HCT116 (cell line): ENCODE data around the gene PAIP1.

ENCODE experiments used
- CBX3 ChIP-seq: IDR thresholded peaks from 2 replicates; pipeline ENCODE4 v1.6.1; 2012; ENCODE audit warnings: low read depth
- EGR1 ChIP-seq: IDR thresholded peaks from 2 replicates; pipeline ENCODE4 v1.6.1; 2012; ENCODE audit warnings: low read depth
- EZH2phosphoT487 ChIP-seq: fragments of 200-600 bp; IDR thresholded peaks from 2 replicates; pipeline ENCODE4 v1.6.1; 2018; ENCODE audit warnings: antibody characterized with exemption, borderline replicate concordance
- JUND ChIP-seq: IDR thresholded peaks from 2 replicates; pipeline ENCODE4 v1.6.1; 2012
- POLR2A ChIP-seq: IDR thresholded peaks from 2 replicates; pipeline ENCODE4 v1.7.0; 2011; ENCODE audit warnings: borderline replicate concordance; ENCODE audit not compliant: insufficient read depth, insufficient read length; ENCODE audit errors: extremely low read depth
- RAD21 ChIP-seq: IDR thresholded peaks from 2 replicates; pipeline ENCODE4 v1.6.1; 2012; ENCODE audit warnings: low read depth, mild to moderate bottlenecking
- TCF7L2 ChIP-seq: IDR thresholded peaks from 2 replicates; pipeline ENCODE4 v1.7.0; 2011; ENCODE audit warnings: borderline replicate concordance, inconsistent platforms; ENCODE audit not compliant: insufficient read depth, insufficient read length; ENCODE audit errors: extremely low read depth
- ZNF274 ChIP-seq: fragments of 200-500 bp; sonication (Bioruptor generic); IDR thresholded peaks from 2 replicates; pipeline ENCODE4 v1.6.1; 2014; ENCODE audit warnings: mild to moderate bottlenecking, low read depth, low read length, inconsistent platforms
- TF ChIP-seq, protein P1 (sequence below), 3 experiments: fragments of 200-600 bp in 1 of 3; sonication (generic) in 1 of 3; IDR thresholded peaks in 2 of 3; conservative IDR thresholded peaks in 1 of 3; 2 replicates each; pipeline ENCODE4 v1.5.1; 2012 to 2017; ENCODE audit warnings: low read depth in 2 of 3, low read length in 2 of 3, antibody characterized with exemption in 1 of 3, borderline replicate concordance in 1 of 3, control low read depth in 1 of 3, mild to moderate bottlenecking in 1 of 3, mixed read lengths in 1 of 3, mixed run types in 1 of 3, moderate library complexity in 1 of 3; ENCODE audit not compliant: insufficient read depth in 1 of 3
- TF ChIP-seq, protein P2 (sequence below): IDR thresholded peaks from 2 replicates; pipeline ENCODE4 v1.6.1; 2011; ENCODE audit warnings: mild to moderate bottlenecking, low read length, moderate library complexity; ENCODE audit not compliant: insufficient replicate concordance; ENCODE audit errors: extremely low read depth

GRCh38 chr5:43491326-43491725 lies 65.6 kb downstream of the PAIP1 start:
- TF ChIP-seq ZNF274 (no peak), POLR2A (no peak), JUND (no peak), RAD21 (no peak), EGR1 (no peak), EZH2phosphoT487 (no peak), TCF7L2 (no peak), CBX3 (no peak)
- TF ChIP-seq, protein P1, sequence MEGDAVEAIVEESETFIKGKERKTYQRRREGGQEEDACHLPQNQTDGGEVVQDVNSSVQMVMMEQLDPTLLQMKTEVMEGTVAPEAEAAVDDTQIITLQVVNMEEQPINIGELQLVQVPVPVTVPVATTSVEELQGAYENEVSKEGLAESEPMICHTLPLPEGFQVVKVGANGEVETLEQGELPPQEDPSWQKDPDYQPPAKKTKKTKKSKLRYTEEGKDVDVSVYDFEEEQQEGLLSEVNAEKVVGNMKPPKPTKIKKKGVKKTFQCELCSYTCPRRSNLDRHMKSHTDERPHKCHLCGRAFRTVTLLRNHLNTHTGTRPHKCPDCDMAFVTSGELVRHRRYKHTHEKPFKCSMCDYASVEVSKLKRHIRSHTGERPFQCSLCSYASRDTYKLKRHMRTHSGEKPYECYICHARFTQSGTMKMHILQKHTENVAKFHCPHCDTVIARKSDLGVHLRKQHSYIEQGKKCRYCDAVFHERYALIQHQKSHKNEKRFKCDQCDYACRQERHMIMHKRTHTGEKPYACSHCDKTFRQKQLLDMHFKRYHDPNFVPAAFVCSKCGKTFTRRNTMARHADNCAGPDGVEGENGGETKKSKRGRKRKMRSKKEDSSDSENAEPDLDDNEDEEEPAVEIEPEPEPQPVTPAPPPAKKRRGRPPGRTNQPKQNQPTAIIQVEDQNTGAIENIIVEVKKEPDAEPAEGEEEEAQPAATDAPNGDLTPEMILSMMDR (IDR thresholded peaks at IDR 0.05 in 2 of 3, conservative IDR thresholded peaks at IDR 0.05 in 1 of 3; ENCODE audit: borderline replicate concordance in 1 of 3, insufficient read depth in 1 of 3, low read depth in 2 of 3, low read length in 2 of 3), result no peak
- TF ChIP-seq, protein P2, sequence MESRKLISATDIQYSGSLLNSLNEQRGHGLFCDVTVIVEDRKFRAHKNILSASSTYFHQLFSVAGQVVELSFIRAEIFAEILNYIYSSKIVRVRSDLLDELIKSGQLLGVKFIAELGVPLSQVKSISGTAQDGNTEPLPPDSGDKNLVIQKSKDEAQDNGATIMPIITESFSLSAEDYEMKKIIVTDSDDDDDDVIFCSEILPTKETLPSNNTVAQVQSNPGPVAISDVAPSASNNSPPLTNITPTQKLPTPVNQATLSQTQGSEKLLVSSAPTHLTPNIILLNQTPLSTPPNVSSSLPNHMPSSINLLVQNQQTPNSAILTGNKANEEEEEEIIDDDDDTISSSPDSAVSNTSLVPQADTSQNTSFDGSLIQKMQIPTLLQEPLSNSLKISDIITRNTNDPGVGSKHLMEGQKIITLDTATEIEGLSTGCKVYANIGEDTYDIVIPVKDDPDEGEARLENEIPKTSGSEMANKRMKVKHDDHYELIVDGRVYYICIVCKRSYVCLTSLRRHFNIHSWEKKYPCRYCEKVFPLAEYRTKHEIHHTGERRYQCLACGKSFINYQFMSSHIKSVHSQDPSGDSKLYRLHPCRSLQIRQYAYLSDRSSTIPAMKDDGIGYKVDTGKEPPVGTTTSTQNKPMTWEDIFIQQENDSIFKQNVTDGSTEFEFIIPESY, result no peak
